ENCODE measurements around the gene SNX20. TPM values are rescaled to one million over a fixed set of nuclear protein-coding genes. Genes with fewer than 3 reads are reported as not detected.

SNX20 gene
- total RNA-seq, 4 donors from 2014 or later: 0.78 to 1.7 (median 1.3) TPM

Other genes with a start within 250 kb of the SNX20 start
- gene NKD1, start 132.9 kb downstream of the SNX20 start, total RNA-seq: 10 to 100 TPM in 1 of 4 donors, 1 to 10 TPM in 1, under 1 TPM in 2; 0.63 to 13.8 (median 1.1) TPM
- 1 to 10 TPM in 1 of 4 donors, under 1 TPM in 3; 0.40 to 1.6 (median 0.68) TPM for gene NOD2, start 12.3 kb upstream of the SNX20 start, total RNA-seq
- gene CYLD, start 60.8 kb upstream of the SNX20 start, total RNA-seq: 100 to 1,000 TPM in 1 of 4 donors, 10 to 100 TPM in 3; 79.2 to 180 (median 92.4) TPM